ENCODE results near the gene EFNA4.
A peak's percentile ranks its signal among the peaks of the same experiment; 100 is the strongest.

The EFNA4 gene

GRCh38 chr1:155039308-155039669 is 24.3 kb upstream of the EFNA4 start:
- FAIRE-seq (no peak), DNase-seq (ENCODE audit: insufficient read length, low spot score) (no peak)
- TF ChIP-seq POLR2A (IDR thresholded peaks at IDR 0.05; ENCODE audit: low read depth, low read length) = no peak

GRCh38 chr1:155040358-155041093 is 23.0 kb upstream of the EFNA4 start:
- no peak for TF ChIP-seq POLR2A (IDR thresholded peaks at IDR 0.05; ENCODE audit: low read depth, low read length)
- no peak for DNase-seq (ENCODE audit: insufficient read length, low spot score)
- no peak for FAIRE-seq

GRCh38 chr1:155042789-155043188 is 20.8 kb upstream of the EFNA4 start:
- FAIRE-seq (no peak), DNase-seq (ENCODE audit: insufficient read length, low spot score) (no peak)
- TF ChIP-seq POLR2A (IDR thresholded peaks at IDR 0.05; ENCODE audit: low read depth, low read length) = no peak

- no peak for TF ChIP-seq POLR2A (IDR thresholded peaks at IDR 0.05; ENCODE audit: low read depth, low read length)
- FAIRE-seq = no peak
- DNase-seq (ENCODE audit: insufficient read length, low spot score) = no peak
Observed at GRCh38 chr1:155043301-155043702, 20.2 kb upstream of the EFNA4 start.

GRCh38 chr1:155043793-155044192 is 19.7 kb upstream of the EFNA4 start:
- TF ChIP-seq POLR2A (IDR thresholded peaks at IDR 0.05; ENCODE audit: low read depth, low read length) = no peak
- DNase-seq (ENCODE audit: insufficient read length, low spot score) (no peak), FAIRE-seq (no peak)

GRCh38 chr1:155044365-155044764 is 19.2 kb upstream of the EFNA4 start:
- no peak for DNase-seq (ENCODE audit: insufficient read length, low spot score)
- no peak for TF ChIP-seq POLR2A (IDR thresholded peaks at IDR 0.05; ENCODE audit: low read depth, low read length)
- FAIRE-seq = no peak

GRCh38 chr1:155044812-155045657 is 18.5 kb upstream of the EFNA4 start:
- FAIRE-seq (no peak), DNase-seq (ENCODE audit: insufficient read length, low spot score) (peak; percentile 90)
- no peak for TF ChIP-seq POLR2A (IDR thresholded peaks at IDR 0.05; ENCODE audit: low read depth, low read length)

- no peak for FAIRE-seq
- DNase-seq (ENCODE audit: insufficient read length, low spot score) = no peak
- no peak for TF ChIP-seq POLR2A (IDR thresholded peaks at IDR 0.05; ENCODE audit: low read depth, low read length)
Observed at GRCh38 chr1:155048449-155049334, 14.8 kb upstream of the EFNA4 start.

- DNase-seq (ENCODE audit: insufficient read length, low spot score) (peak; percentile 67), FAIRE-seq (no peak)
- no peak for TF ChIP-seq POLR2A (IDR thresholded peaks at IDR 0.05; ENCODE audit: low read depth, low read length)
Observed at GRCh38 chr1:155049651-155050559, 13.6 kb upstream of the EFNA4 start.

- FAIRE-seq = no peak
- peak; percentile 81 for TF ChIP-seq POLR2A (IDR thresholded peaks at IDR 0.05; ENCODE audit: low read depth, low read length)
- peak; percentile 94 for DNase-seq (ENCODE audit: insufficient read length, low spot score)
Observed at GRCh38 chr1:155050560-155051341, 12.8 kb upstream of the EFNA4 start, which contains the start of gene ADAM15. ADAM15 (plus strand) TSS chr1:155051316; CDS start chr1:155051387, 71 bp downstream.

- TF ChIP-seq POLR2A (IDR thresholded peaks at IDR 0.05; ENCODE audit: low read depth, low read length) = no peak
- no peak for DNase-seq (ENCODE audit: insufficient read length, low spot score)
- FAIRE-seq = no peak
Observed at GRCh38 chr1:155051342-155051776, 12.2 kb upstream of the EFNA4 start.

GRCh38 chr1:155051777-155052398 is 11.7 kb upstream of the EFNA4 start:
- no peak for TF ChIP-seq POLR2A (IDR thresholded peaks at IDR 0.05; ENCODE audit: low read depth, low read length)
- DNase-seq (ENCODE audit: insufficient read length, low spot score) (peak; percentile 71), FAIRE-seq (no peak)
